Thyroid gland (tissue), 4 donors: ENCODE data around the gene KCTD2. TPM values are rescaled to one million over a fixed set of nuclear protein-coding genes. Genes with fewer than 3 reads are reported as not detected.
"Not testable (repeated sequence)": the region's sequence is repeated elsewhere in the genome, so short reads cannot be mapped to it uniquely, and the experiment has no call there.

ENCODE experiments used
- DNase-seq, 2 donors: peaks; one replicate each; pipeline ENCODE4 v3.0.0-alpha.2; 2019
- H3K27ac ChIP-seq, 3 donors: fragments of 200-600 bp; sonication (generic); 1 replicate in 2 of 3; 2 replicates in 1 of 3; pipeline ENCODE4 v1.5.1; 2016 to 2019; ENCODE audit warnings: mild to moderate bottlenecking in 1 of 3, moderate library complexity in 1 of 3
- H3K27me3 ChIP-seq: fragments of 200-600 bp; sonication (generic); one replicate; pipeline ENCODE4 v1.5.1; 2019
- H3K36me3 ChIP-seq, 2 donors: fragments of 200-600 bp; sonication (generic); one replicate each; pipeline ENCODE4 v1.5.1; 2016 to 2019
- H3K4me1 ChIP-seq, 2 donors: fragments of 200-600 bp; sonication (generic); one replicate each; pipeline ENCODE4 v1.5.1; 2017 to 2019
- H3K4me3 ChIP-seq, 3 donors: fragments of 200-600 bp; sonication (generic); replicated peaks in 1 of 3; 1 replicate in 2 of 3; 2 replicates in 1 of 3; pipeline ENCODE4 v1.5.1; 2016; ENCODE audit warnings: mild to moderate bottlenecking in 1 of 3
- H3K9me3 ChIP-seq: fragments of 200-600 bp; sonication (generic); one replicate; pipeline ENCODE4 v1.5.1; 2017
- CTCF ChIP-seq, 6 experiments: fragments of 200-600 bp in 3 of 6; fragments of 450-650 bp in 3 of 6; sonication (generic) in 3 of 6; IDR thresholded peaks; one replicate each; pipeline ENCODE4 v1.5.1; 2016 to 2019; ENCODE audit warnings: antibody characterized with exemption in 6 of 6, mild to moderate bottlenecking in 2 of 6, inconsistent platforms in 1 of 6, moderate library complexity in 1 of 6
- POLR2A ChIP-seq, 2 donors: fragments of 450-650 bp; IDR thresholded peaks; one replicate each; pipeline ENCODE4 v1.6.1; 2017; ENCODE audit warnings: antibody characterized with exemption in 2 of 2, mild to moderate bottlenecking in 2 of 2, moderate library complexity in 1 of 2
- WGBS, 2 donors: methylation state at CpG; one replicate each; pipeline ENCODE4 v1.1.5; 2017; 5-methylcytosine and 5-hydroxymethylcytosine counted together
- intact Hi-C: fragments of 100-400 bp; cut with DNase I; formaldehyde crosslinking; loops from one replicate; pipeline ENCODE4 v1.15.1; 2023
- total RNA-seq, 4 donors: library from RNA; depleted of rRNA; stranded (reverse); fragments of >200 nt; gene quantifications; one replicate each; pipeline ENCODE4 v1.2.3, GENCODE V29; 2016

KCTD2 gene
- total RNA-seq, 4 donors from 2014 or later, result 33.6 to 48.6 (median 41.7) TPM

DNA sequence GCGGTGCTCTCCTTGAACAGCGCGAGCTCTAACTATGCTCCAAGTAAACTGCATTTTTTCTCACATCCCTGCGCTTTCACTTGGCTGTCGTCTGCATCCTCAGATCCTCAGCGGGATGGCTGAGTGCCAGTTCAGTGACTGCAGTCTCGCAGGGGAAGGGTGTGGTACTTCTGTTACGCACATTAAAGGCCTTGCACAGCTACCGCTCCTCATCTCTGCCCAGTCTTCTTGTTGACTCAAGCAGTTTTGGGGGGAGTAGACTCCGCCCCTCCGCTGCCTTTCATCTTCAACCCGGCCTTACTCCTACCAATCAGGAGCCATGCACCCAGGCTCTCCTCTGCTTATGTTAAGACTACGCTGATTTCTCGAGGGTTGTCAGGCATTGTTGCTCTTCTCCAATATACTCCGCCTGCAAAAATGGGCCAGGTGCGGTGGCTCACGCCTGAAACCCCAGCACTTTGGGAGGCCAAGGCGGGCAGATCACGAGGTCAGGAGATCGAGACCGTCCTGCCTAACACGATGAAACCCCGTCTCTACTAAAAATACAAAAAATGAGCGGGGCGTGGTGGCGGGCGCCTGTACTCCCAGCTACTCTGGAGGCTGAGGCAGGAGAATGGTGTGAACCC is 10.3 kb upstream of the KCTD2 start:
- WGBS, 2 donors, result 45 to 48% methylated on average over 27 of the region's 27 CpGs
- TF ChIP-seq POLR2A (IDR thresholded peaks at IDR 0.05) (no peak), CTCF (IDR thresholded peaks at IDR 0.05) (no peak)
- intact Hi-C loops, result no loop called here
- no peaks in the 10 kb centered on the region for H3K27me3 ChIP-seq
- H3K9me3 ChIP-seq, result no peaks in the 10 kb centered on the region
- peaks cover 10 to 41% of the 10 kb centered on the region in 2 donors for H3K4me1 ChIP-seq
- H3K4me3 ChIP-seq, result no peak overlapping the region
- peak; percentile 94 for DNase-seq
- H3K36me3 ChIP-seq, result peaks cover 28 to 30% of the 10 kb centered on the region in 2 donors
- peak overlapping the region; percentile 27 to 92 (median 56) for H3K27ac ChIP-seq

GRCh38 chr17:75039238-75039637 is 7.8 kb upstream of the KCTD2 start:
- H3K4me1 ChIP-seq, result peaks cover 10 to 21% of the 10 kb centered on the region in 2 donors
- no peak for DNase-seq
- H3K4me3 ChIP-seq, result no peak overlapping the region
- intact Hi-C loops, result no loop called here
- H3K27me3 ChIP-seq, result no peaks in the 10 kb centered on the region
- TF ChIP-seq POLR2A (IDR thresholded peaks at IDR 0.05) (no peak), CTCF (IDR thresholded peaks at IDR 0.05) (no peak)
- H3K9me3 ChIP-seq, result no peaks in the 10 kb centered on the region
- WGBS, 2 donors, result 92 to 95% methylated on average over 5 of the region's 5 CpGs
- H3K27ac ChIP-seq, result no peak overlapping the region
- peaks cover 33 to 35% of the 10 kb centered on the region in 2 donors for H3K36me3 ChIP-seq

- no peak for TF ChIP-seq CTCF (IDR thresholded peaks at IDR 0.05)
- no peak for TF ChIP-seq POLR2A (IDR thresholded peaks at IDR 0.05)
- H3K27me3 ChIP-seq, result no peaks in the 10 kb centered on the region
- WGBS, 2 donors, result 87 to 92% methylated on average over 11 to 12 of the region's 12 CpGs
- DNase-seq, result no peak
- H3K36me3 ChIP-seq, result peaks cover 33 to 35% of the 10 kb centered on the region in 2 donors
- intact Hi-C loops, result no loop called here
- peaks cover 5 to 8% of the 10 kb centered on the region in 2 donors for H3K4me1 ChIP-seq
- H3K27ac ChIP-seq, result no peak overlapping the region
- no peak overlapping the region for H3K4me3 ChIP-seq
- no peaks in the 10 kb centered on the region for H3K9me3 ChIP-seq
Measured at GRCh38 chr17:75041656-75042280, 5.3 kb upstream of the KCTD2 start.

- H3K27ac ChIP-seq, result peak overlapping the region in 1 of 3 donors; percentile 30
- peaks cover 26 to 34% of the 10 kb centered on the region in 2 donors for H3K36me3 ChIP-seq
- DNase-seq, H3K9me3 ChIP-seq, H3K27me3 ChIP-seq, H3K4me3 ChIP-seq, intact Hi-C loops: not testable (repeated sequence)
- 57 to 64% methylated on average over 5 of the region's 5 CpGs for WGBS, 2 donors
- peaks cover 16 to 17% of the 10 kb centered on the region in 2 donors for H3K4me1 ChIP-seq
Measured at GRCh38 chr17:75043789-75044188, 3.2 kb upstream of the KCTD2 start.

- Histone ChIP-seq H3K4me1 (peaks cover 16 to 17% of the 10 kb centered on the region in 2 donors), H3K27me3 (no peaks in the 10 kb centered on the region), H3K4me3 (no peak overlapping the region), H3K27ac (no peak overlapping the region), H3K36me3 (peaks cover 17 to 26% of the 10 kb centered on the region in 2 donors), H3K9me3 (no peaks in the 10 kb centered on the region)
- DNase-seq, result no peak
- TF ChIP-seq POLR2A (IDR thresholded peaks at IDR 0.05) (no peak), CTCF (IDR thresholded peaks at IDR 0.05) (no peak)
- 74 to 86% methylated on average over 7 of the region's 7 CpGs for WGBS, 2 donors
- intact Hi-C loops, result no loop called here
Measured at GRCh38 chr17:75044716-75045115, 2.3 kb upstream of the KCTD2 start.

DNA sequence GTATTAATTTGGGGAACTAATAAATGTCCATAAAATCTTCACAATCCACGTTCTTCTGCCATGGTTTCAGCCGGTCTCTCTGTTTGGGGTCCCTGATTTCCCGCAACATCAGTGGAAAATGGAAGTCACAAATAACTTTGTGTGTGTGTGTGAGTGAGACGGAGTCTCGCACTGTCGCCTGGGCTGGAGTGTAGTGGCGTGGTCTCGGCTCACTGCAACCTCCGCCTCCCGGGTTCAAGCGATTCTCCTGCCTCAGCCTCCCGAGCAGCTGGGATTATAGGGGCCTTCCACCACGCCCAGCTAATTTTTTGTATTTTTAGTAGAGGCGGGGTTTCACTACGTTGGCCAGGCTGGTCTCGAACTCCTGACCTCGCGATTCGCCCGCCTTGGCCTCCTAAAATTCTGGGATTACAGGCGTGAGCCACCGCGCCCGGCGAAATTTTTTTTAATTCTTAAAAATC is 1.0 kb upstream of the KCTD2 start:
- DNase-seq, H3K9me3 ChIP-seq, intact Hi-C loops, H3K27me3 ChIP-seq: not testable (repeated sequence)
- peak overlapping the region in 1 of 3 donors; percentile 64 for H3K4me3 ChIP-seq
- peaks cover 9 to 14% of the 10 kb centered on the region in 2 donors for H3K36me3 ChIP-seq
- peak overlapping the region in 2 of 3 donors; percentile 83 to 88 for H3K27ac ChIP-seq
- WGBS, 2 donors, result 17 to 18% methylated on average over 25 of the region's 25 CpGs
- H3K4me1 ChIP-seq, result peaks cover 16 to 17% of the 10 kb centered on the region in 2 donors
